ENCODE results near the gene PCYT2.

PCYT2 gene

GRCh38 chr17:81939881-81940385 lies 28.7 kb upstream of the PCYT2 start:
- TF ChIP-seq SNAI2 (CRISPR knock-in tag; IDR thresholded peaks at IDR 0.05), result no peak
- TF ChIP-seq OSR1 (CRISPR knock-in tag; IDR thresholded peaks at IDR 0.05), result no peak
- no peak for TF ChIP-seq ZFP3 (CRISPR knock-in tag; IDR thresholded peaks at IDR 0.05)
- no peak for TF ChIP-seq ZFP30 (CRISPR knock-in tag; IDR thresholded peaks at IDR 0.05)
- no peak for TF ChIP-seq CSDC2 (CRISPR knock-in tag; IDR thresholded peaks at IDR 0.05)
- no peak for TF ChIP-seq RARB (CRISPR knock-in tag; IDR thresholded peaks at IDR 0.05)
- TF ChIP-seq ARNTL (CRISPR knock-in tag; IDR thresholded peaks at IDR 0.05; ENCODE audit: borderline replicate concordance, low read depth), result no peak
- no peak for TF ChIP-seq CSRNP3 (CRISPR knock-in tag; IDR thresholded peaks at IDR 0.05)
- no peak for TF ChIP-seq BACH2 (CRISPR knock-in tag; IDR thresholded peaks at IDR 0.05; ENCODE audit: borderline replicate concordance)
- no peak for TF ChIP-seq POU6F1 (CRISPR knock-in tag; IDR thresholded peaks at IDR 0.05; ENCODE audit: borderline replicate concordance, low read depth)
- no peak for TF ChIP-seq ZNF565 (CRISPR knock-in tag; conservative IDR thresholded peaks at IDR 0.05; ENCODE audit: low read depth)
- no peak for ATAC-seq

- ATAC-seq, result no peak
- TF ChIP-seq GLIS3 (CRISPR knock-in tag; IDR thresholded peaks at IDR 0.05) (no peak), SNAI2 (CRISPR knock-in tag; IDR thresholded peaks at IDR 0.05) (no peak), CREB5 (CRISPR knock-in tag; IDR thresholded peaks at IDR 0.05; ENCODE audit: low read depth) (no peak), CSRNP3 (CRISPR knock-in tag; IDR thresholded peaks at IDR 0.05) (no peak), RARB (CRISPR knock-in tag; IDR thresholded peaks at IDR 0.05) (no peak), ESRRG (CRISPR knock-in tag; IDR thresholded peaks at IDR 0.05) (no peak), ZFP30 (CRISPR knock-in tag; IDR thresholded peaks at IDR 0.05) (no peak), POU6F1 (CRISPR knock-in tag; IDR thresholded peaks at IDR 0.05; ENCODE audit: borderline replicate concordance, low read depth) (no peak), CSDC2 (CRISPR knock-in tag; IDR thresholded peaks at IDR 0.05) (no peak), TOX (CRISPR knock-in tag; IDR thresholded peaks at IDR 0.05; ENCODE audit: borderline replicate concordance) (no peak), PPARA (CRISPR knock-in tag; IDR thresholded peaks at IDR 0.05; ENCODE audit: borderline replicate concordance) (no peak), ISL1 (CRISPR knock-in tag; IDR thresholded peaks at IDR 0.05) (no peak), ZFP3 (CRISPR knock-in tag; IDR thresholded peaks at IDR 0.05) (no peak), ZC3H10 (CRISPR knock-in tag; IDR thresholded peaks at IDR 0.05) (no peak), BACH2 (CRISPR knock-in tag; IDR thresholded peaks at IDR 0.05; ENCODE audit: borderline replicate concordance) (no peak), ZNF8 (CRISPR knock-in tag; IDR thresholded peaks at IDR 0.05) (no peak)
Measured at GRCh38 chr17:81939218-81939617, 28.0 kb upstream of the PCYT2 start.

- TF ChIP-seq ARNTL (CRISPR knock-in tag; IDR thresholded peaks at IDR 0.05; ENCODE audit: borderline replicate concordance, low read depth) (no peak), ZC3H10 (CRISPR knock-in tag; IDR thresholded peaks at IDR 0.05) (no peak), ESRRG (CRISPR knock-in tag; IDR thresholded peaks at IDR 0.05) (no peak), PPARA (CRISPR knock-in tag; IDR thresholded peaks at IDR 0.05; ENCODE audit: borderline replicate concordance) (no peak), ZFP3 (CRISPR knock-in tag; IDR thresholded peaks at IDR 0.05) (no peak)
- ATAC-seq, result no peak
Measured at GRCh38 chr17:81935709-81936084, 24.5 kb upstream of the PCYT2 start.

All from SK-N-SH treated with all-trans-retinoic acid at 6 μM for 48 hours (cell line).